Adrenal gland (tissue), 12 donors: ENCODE data around the gene NCBP1. TPM values are rescaled to one million over a fixed set of nuclear protein-coding genes. Genes with fewer than 3 reads are reported as not detected.
A peak's percentile ranks its signal among the peaks of the same experiment; 100 is the strongest.
"Not testable (repeated sequence)": the region's sequence is repeated elsewhere in the genome, so short reads cannot be mapped to it uniquely, and the experiment has no call there.

Source experiments
- DNase-seq, 7 donors: peaks; one replicate each; pipeline ENCODE4 v3.0.0-alpha.2; 2019 to 2020
- H3K27ac ChIP-seq, 5 donors: fragments of 200-600 bp; sonication (generic) in 4 of 5; 1 replicate in 3 of 5; 2 replicates in 2 of 5; pipeline versions ENCODE4 v1.5.1 to v1.8.0; 2016 to 2020; ENCODE audit warnings: mild to moderate bottlenecking in 1 of 5
- H3K27me3 ChIP-seq: fragments of 200-600 bp; 2 replicates; pipeline ENCODE4 v1.8.0; 2021
- H3K36me3 ChIP-seq, 2 donors: fragments of 200-600 bp; replicated peaks in 1 of 2; 1 replicate in 1 of 2; 2 replicates in 1 of 2; pipeline versions ENCODE4 v1.5.1 to v1.8.0; 2018 to 2022
- H3K4me1 ChIP-seq, 2 donors: fragments of 200-600 bp; replicated peaks in 1 of 2; 1 replicate in 1 of 2; 2 replicates in 1 of 2; pipeline versions ENCODE4 v1.5.1 to v1.8.0; 2018 to 2021
- H3K4me3 ChIP-seq, 4 donors: fragments of 200-600 bp; sonication (generic) in 3 of 4; one replicate each; pipeline ENCODE4 v1.5.1; 2016 to 2018
- H3K9me3 ChIP-seq, 3 donors: fragments of 200-600 bp; sonication (generic) in 1 of 3; replicated peaks in 1 of 3; 1 replicate in 2 of 3; 2 replicates in 1 of 3; pipeline versions ENCODE4 v1.5.1 to v1.8.0; 2016 to 2021
- POLR2A ChIP-seq, 2 donors: fragments of 450-650 bp; IDR thresholded peaks; one replicate each; pipeline ENCODE4 v1.6.1; 2017; ENCODE audit warnings: antibody characterized with exemption in 2 of 2, mild to moderate bottlenecking in 2 of 2, moderate library complexity in 1 of 2
- WGBS, 4 donors: extraction: QIAGEN DNeasy Blood & Tissue Kit in 2 of 4; methylation state at CpG; one replicate each; pipeline versions ENCODE4 v1.1.5 to v1.1.7; 2013 to 2017; 5-methylcytosine and 5-hydroxymethylcytosine counted together
- intact Hi-C, 2 donors: fragments of 100-400 bp; cut with DNase I; formaldehyde crosslinking; loops; one replicate each; pipeline versions ENCODE4 v1.14.1 to v1.15.0; 2022 to 2023
- polyA plus RNA-seq, 3 donors: library from polyadenylated mRNA; stranded (reverse); fragments of 200-250 nt in 2 of 3; fragments of 350-450 nt in 1 of 3; fragmentation: Illumina TruSeq in 1 of 3; extraction: RNeasy Lipid Tissue Mini Kit (QIAGEN cat#74804) in 1 of 3; gene quantifications; one replicate each; pipeline ENCODE4 v1.2.3, GENCODE V29; 2013 to 2014
- total RNA-seq, 9 donors: library from RNA; depleted of rRNA in 4 of 9; stranded (reverse); fragments of >200 nt in 4 of 9; fragments of 120-200 nt in 1 of 9; fragmentation: NEBNext Ultra II Directional in 1 of 9; extraction: Animal tissue kit (Norgen Biotek cat#: 25700) in 1 of 9; gene quantifications; one replicate each; pipeline versions ENCODE4 v1.1.0 to v1.2.4, GENCODE V29; 2013 to 2023
- TF ChIP-seq, protein P1 (sequence below), 6 experiments: fragments of 450-650 bp in 4 of 6; fragments of 200-600 bp in 2 of 6; sonication (generic) in 1 of 6; IDR thresholded peaks; 1 replicate in 5 of 6; 2 replicates in 1 of 6; pipeline versions ENCODE4 v1.5.1 to v1.8.0; 2016 to 2021; ENCODE audit warnings: antibody characterized with exemption in 6 of 6, mild to moderate bottlenecking in 2 of 6, moderate library complexity in 1 of 6
- donor health status: healthy with polysubstance abuse.
- donor health status: Bipolar disorder and iron deficiency.
- donor health status: DM: yes; HTN: yes; CAD: no.
- donor health status: DM: no; HTN: no; CAD: no.
- donor health status: DM: no; HTN: no; CAD: no.
- donor health status: DM: yes; HTN: yes; CAD: no.

The NCBP1 gene
- total and polyA plus RNA-seq, 12 donors = 7.8 to 26.1 (median 18.5) TPM

DNA sequence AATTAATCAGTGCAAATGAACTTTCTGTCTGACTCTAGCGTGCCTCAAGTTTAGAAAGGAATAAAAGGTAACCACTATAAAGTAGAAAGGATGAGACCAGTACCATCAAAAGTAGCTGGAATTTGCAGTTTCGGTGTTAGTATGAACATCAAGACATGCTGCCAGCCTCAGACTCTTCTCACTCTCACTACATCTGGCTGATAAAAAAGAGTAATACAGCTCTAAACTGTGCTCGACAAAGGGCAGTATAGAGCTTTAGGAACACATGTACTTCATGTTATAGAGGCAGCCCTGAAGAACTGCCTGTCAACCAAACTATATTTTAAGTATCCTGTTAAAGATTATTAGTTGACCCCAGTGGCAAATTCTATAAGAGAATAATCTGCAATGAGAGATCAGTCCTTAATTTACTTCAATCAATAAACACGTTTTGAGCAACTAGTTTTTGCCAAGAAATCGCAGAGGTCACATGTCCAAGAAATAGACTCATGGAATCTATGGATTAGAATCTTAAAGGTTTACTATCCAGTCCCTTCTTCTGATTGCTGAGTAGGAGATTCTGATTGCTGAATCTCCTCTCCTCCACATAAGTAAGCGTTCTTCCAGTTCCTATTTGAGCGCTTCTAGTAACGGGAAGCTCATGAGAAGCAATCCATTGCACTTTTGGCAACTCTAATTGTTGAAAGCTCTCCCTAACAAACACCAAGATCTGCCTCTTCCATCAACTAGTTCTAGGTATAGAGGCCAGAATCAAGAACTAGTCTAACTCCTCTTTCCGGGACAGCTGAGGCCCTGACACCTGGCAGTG, 62.6 kb downstream of the NCBP1 start:
- WGBS, 4 donors = 14 to 17% (median 16%) methylated on average over 9 of the region's 9 CpGs
- no peak for DNase-seq
- peak overlapping the region; percentile 51 to 96 (median 93) for H3K27ac ChIP-seq
- intact Hi-C loops = no loop called here
- H3K4me3 ChIP-seq = peak overlapping the region; percentile 38 to 88 (median 63)
- peaks cover 0 to 15% of the 10 kb centered on the region in 2 donors for H3K36me3 ChIP-seq
- peaks cover 19 to 33% of the 10 kb centered on the region in 2 donors for H3K4me1 ChIP-seq
- no peaks in the 10 kb centered on the region for H3K27me3 ChIP-seq
- no peaks in the 10 kb centered on the region for H3K9me3 ChIP-seq
- TF ChIP-seq, protein P1, sequence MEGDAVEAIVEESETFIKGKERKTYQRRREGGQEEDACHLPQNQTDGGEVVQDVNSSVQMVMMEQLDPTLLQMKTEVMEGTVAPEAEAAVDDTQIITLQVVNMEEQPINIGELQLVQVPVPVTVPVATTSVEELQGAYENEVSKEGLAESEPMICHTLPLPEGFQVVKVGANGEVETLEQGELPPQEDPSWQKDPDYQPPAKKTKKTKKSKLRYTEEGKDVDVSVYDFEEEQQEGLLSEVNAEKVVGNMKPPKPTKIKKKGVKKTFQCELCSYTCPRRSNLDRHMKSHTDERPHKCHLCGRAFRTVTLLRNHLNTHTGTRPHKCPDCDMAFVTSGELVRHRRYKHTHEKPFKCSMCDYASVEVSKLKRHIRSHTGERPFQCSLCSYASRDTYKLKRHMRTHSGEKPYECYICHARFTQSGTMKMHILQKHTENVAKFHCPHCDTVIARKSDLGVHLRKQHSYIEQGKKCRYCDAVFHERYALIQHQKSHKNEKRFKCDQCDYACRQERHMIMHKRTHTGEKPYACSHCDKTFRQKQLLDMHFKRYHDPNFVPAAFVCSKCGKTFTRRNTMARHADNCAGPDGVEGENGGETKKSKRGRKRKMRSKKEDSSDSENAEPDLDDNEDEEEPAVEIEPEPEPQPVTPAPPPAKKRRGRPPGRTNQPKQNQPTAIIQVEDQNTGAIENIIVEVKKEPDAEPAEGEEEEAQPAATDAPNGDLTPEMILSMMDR (IDR thresholded peaks at IDR 0.05) = no peak
- no peak for TF ChIP-seq POLR2A (IDR thresholded peaks at IDR 0.05)

DNA sequence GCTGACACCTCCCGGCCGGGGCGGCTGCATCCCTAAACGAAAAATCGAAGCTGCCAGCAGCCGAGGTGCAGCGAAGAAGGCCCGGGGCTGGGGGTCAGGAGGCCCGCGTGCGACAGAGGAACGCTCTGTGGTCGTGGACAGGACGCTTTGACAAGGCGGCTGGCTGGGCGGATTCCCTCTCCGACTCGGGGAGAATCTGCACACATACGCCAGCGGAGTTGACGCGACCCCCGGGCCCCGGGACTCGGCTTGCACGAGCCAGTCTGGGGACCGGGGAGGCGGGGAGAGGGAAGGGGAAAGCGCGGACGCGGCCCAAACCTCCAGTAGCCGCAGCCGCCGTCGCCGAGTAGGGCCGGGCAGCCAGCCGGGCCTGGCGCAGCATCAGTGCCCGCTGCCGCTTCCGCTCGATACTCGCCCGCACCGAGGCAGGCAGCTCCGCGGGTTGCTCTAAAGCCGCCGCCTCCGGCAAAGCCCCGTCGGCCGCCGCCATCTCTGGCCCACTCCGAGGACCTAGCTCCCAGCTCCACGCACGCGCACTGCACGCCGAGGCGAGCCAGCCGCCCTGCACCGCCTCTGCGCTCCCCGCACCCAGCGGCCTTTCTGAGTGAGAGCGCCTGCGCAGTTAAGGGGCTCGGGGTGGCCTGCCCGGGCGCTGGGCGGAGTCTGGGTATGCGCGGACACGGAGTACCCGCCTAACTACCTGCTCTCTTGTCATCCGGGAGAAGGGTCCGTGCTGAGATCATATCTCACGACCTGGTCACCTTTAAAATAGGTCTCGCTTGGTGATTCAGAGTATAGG, 63.4 kb downstream of the NCBP1 start, which contains the start of gene XPA:
Gene XPA, minus strand, starts transcription at position 538 of the 799 bp plus-strand sequence. Its CDS starts 48 bp downstream, at position 490.
- Histone ChIP-seq H3K4me1 (peaks cover 19 to 33% of the 10 kb centered on the region in 2 donors), H3K9me3 (no peaks in the 10 kb centered on the region), H3K27ac (peak within 1 kb of the TSS; percentile 51 to 96 (median 93)), H3K27me3 (no peaks in the 10 kb centered on the region), H3K36me3 (peaks cover 0 to 7% of the 10 kb centered on the region in 2 donors), H3K4me3 (peak within 1 kb of the TSS; percentile 38 to 88 (median 63))
- TF ChIP-seq POLR2A (IDR thresholded peaks at IDR 0.05) = peak; percentile 89 to 95
- TF ChIP-seq, protein P1 (IDR thresholded peaks at IDR 0.05) = peak in 1 of 6 experiments; percentile 23
- intact Hi-C loops = no loop called here
- peak; percentile 94 to 97 (median 96) for DNase-seq
- WGBS, 4 donors = 0 to 2% (median 1%) methylated on average over 13 to 82 of the region's 82 CpGs

DNA sequence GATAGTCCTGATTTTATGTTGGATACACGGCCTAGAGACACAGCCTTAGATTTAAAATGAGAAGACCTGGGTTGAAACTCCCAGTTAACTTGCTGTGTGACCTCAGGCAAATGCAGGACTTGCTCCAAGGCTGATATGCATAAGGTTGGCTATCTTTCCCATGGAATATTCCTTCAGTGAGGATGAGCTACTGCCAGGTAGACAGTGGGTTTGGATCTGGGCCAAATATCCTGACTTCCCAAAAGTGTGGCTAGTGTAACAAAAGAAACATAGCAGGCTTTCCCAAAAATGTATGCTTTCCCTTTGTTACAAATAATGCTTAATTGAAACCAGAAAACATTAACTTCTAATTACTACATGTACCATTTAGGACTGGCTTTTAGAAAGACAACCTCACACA, 64.2 kb downstream of the NCBP1 start:
- H3K27ac ChIP-seq = peak overlapping the region in 4 of 5 donors; percentile 81 to 96 (median 94)
- no peaks in the 10 kb centered on the region for H3K9me3 ChIP-seq
- intact Hi-C loops = no loop called here
- H3K4me3 ChIP-seq = no peak overlapping the region
- no peaks in the 10 kb centered on the region for H3K36me3 ChIP-seq
- no peaks in the 10 kb centered on the region for H3K27me3 ChIP-seq
- TF ChIP-seq, protein P1 (IDR thresholded peaks at IDR 0.05) = no peak
- no peak for TF ChIP-seq POLR2A (IDR thresholded peaks at IDR 0.05)
- 7 to 44% (median 33%) methylated on average over 1 of the region's 1 CpG for WGBS, 4 donors
- peaks cover 19 to 33% of the 10 kb centered on the region in 2 donors for H3K4me1 ChIP-seq
- DNase-seq = peak in 1 of 7 donors; percentile 18

DNA sequence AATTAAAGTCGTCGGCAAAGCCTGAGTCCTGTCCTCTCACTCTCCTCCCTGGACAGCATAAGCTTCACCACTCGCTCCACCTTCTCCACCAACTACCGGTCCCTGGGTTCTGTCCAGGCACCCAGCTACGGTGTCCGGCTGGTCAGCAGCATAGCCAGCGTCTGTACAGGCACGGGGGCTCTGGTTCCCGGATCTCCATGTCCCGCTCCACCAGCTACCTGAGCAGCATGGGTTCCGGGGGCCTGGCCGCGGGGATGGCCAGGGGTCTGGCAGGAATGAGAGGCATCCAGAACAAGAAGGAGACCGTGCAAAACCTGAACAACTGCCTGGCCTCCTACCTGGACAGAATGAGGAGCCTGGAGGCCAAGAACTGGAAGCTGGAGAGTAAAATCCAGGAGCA, 65.2 kb downstream of the NCBP1 start:
- intact Hi-C loops = no loop called here
- WGBS, 4 donors = 90 to 94% (median 94%) methylated on average over 8 to 14 of the region's 14 CpGs

DNA sequence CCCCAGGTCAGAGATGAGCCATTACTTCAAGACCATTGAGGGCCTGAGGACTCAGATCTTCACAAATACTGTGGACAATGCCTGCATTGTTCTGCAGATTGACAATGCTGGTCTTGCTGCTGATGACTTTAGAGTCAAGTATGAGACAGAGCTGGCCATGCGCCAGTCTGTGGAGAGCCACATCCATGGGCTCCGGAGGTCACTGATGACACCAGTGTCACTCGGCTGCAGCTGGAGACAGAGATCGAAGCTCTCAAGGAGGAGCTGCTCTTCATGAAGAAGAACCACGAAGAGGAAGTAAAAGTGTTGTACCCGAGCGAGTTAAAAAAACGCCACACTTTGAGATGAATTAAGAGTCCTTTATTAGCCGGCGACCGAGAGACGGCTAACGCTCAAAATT, 65.7 kb downstream of the NCBP1 start:
- peaks cover 26 to 27% of the 10 kb centered on the region in 2 donors for H3K4me1 ChIP-seq
- H3K9me3 ChIP-seq, H3K36me3 ChIP-seq, H3K27me3 ChIP-seq, H3K4me3 ChIP-seq, intact Hi-C loops, H3K27ac ChIP-seq: not testable (repeated sequence)
- WGBS, 4 donors = 60 to 78% (median 75%) methylated on average over 13 of the region's 13 CpGs
- DNase-seq = peak in 3 of 7 donors; percentile 17 to 42 (median 26)

More for the DNA sequence above, 65.2 kb downstream of the NCBP1 start:
- H3K27me3 ChIP-seq = no peaks in the 10 kb centered on the region
- DNase-seq = peak in 1 of 7 donors; percentile 23
- TF ChIP-seq, protein P1 (IDR thresholded peaks at IDR 0.05) = no peak
- no peak for TF ChIP-seq POLR2A (IDR thresholded peaks at IDR 0.05)
- no peak overlapping the region for H3K4me3 ChIP-seq
- H3K36me3 ChIP-seq = no peaks in the 10 kb centered on the region
- peaks cover 22 to 31% of the 10 kb centered on the region in 2 donors for H3K4me1 ChIP-seq
- H3K27ac ChIP-seq = no peak overlapping the region
- H3K9me3 ChIP-seq = no peaks in the 10 kb centered on the region

DNA sequence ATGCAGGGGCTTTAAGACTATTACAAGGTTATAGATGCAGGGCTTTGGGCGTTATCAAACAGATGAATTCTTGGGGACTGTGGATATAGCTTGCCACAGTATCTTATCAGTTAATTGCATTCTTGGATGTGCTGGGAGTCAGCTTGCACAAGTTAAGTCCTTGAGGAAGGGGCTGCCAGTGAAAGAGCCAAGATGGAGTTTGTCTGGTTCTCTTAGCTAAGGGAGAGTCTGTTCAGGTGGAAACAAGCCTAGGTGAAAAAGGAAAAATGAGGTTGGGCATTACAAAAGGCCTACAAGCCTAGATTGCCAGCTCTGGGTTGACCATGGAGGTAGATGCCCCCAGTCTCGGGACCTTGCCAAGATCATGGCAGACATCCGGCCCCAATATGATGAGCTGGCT, 66.2 kb downstream of the NCBP1 start:
- H3K4me3 ChIP-seq, H3K9me3 ChIP-seq, H3K27ac ChIP-seq, H3K36me3 ChIP-seq, DNase-seq, H3K27me3 ChIP-seq, intact Hi-C loops: not testable (repeated sequence)
- WGBS, 4 donors = 82 to 94% (median 87%) methylated on average over 3 of the region's 3 CpGs
- H3K4me1 ChIP-seq = peaks cover 22 to 28% of the 10 kb centered on the region in 2 donors
